ENCODE measurements around the gene TEKTIP1.

Gene TEKTIP1

DNA sequence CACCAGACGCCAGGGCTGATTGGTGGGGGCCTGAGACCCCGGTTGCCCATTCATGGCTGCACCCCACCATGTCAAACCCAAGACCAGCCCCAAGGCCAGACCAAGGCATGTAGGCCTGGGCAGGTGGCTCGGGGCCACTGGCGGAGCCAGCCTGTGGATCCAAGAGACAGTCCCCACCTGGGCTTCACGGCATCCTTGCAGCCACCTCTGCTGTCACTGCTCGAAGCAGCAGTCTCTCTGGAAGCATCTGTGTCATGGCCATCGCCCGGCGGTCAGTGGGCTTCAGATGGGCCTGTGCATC, 3.8 kb upstream of the TEKTIP1 start:
- TF ChIP-seq SIN3A (IDR thresholded peaks at IDR 0.05; ENCODE audit: borderline replicate concordance, insufficient read depth, low read length), result no peak
- no peak for TF ChIP-seq POLR2AphosphoS5 (IDR thresholded peaks at IDR 0.05; ENCODE audit: low read depth, low read length)
- TF ChIP-seq, protein P1, sequence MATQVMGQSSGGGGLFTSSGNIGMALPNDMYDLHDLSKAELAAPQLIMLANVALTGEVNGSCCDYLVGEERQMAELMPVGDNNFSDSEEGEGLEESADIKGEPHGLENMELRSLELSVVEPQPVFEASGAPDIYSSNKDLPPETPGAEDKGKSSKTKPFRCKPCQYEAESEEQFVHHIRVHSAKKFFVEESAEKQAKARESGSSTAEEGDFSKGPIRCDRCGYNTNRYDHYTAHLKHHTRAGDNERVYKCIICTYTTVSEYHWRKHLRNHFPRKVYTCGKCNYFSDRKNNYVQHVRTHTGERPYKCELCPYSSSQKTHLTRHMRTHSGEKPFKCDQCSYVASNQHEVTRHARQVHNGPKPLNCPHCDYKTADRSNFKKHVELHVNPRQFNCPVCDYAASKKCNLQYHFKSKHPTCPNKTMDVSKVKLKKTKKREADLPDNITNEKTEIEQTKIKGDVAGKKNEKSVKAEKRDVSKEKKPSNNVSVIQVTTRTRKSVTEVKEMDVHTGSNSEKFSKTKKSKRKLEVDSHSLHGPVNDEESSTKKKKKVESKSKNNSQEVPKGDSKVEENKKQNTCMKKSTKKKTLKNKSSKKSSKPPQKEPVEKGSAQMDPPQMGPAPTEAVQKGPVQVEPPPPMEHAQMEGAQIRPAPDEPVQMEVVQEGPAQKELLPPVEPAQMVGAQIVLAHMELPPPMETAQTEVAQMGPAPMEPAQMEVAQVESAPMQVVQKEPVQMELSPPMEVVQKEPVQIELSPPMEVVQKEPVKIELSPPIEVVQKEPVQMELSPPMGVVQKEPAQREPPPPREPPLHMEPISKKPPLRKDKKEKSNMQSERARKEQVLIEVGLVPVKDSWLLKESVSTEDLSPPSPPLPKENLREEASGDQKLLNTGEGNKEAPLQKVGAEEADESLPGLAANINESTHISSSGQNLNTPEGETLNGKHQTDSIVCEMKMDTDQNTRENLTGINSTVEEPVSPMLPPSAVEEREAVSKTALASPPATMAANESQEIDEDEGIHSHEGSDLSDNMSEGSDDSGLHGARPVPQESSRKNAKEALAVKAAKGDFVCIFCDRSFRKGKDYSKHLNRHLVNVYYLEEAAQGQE (IDR thresholded peaks at IDR 0.05; ENCODE audit: insufficient read depth in 1 of 2, low read depth in 2 of 2, low read length in 2 of 2), result no peak
- no peak for TF ChIP-seq TAF1 (IDR thresholded peaks at IDR 0.05; ENCODE audit: borderline replicate concordance, insufficient read depth, low read length)
- TF ChIP-seq FOXP2 (optimal IDR thresholded peaks at IDR 0.05; ENCODE audit: borderline replicate concordance, extremely low read depth, extremely low read length, insufficient read depth), result no peak

DNA sequence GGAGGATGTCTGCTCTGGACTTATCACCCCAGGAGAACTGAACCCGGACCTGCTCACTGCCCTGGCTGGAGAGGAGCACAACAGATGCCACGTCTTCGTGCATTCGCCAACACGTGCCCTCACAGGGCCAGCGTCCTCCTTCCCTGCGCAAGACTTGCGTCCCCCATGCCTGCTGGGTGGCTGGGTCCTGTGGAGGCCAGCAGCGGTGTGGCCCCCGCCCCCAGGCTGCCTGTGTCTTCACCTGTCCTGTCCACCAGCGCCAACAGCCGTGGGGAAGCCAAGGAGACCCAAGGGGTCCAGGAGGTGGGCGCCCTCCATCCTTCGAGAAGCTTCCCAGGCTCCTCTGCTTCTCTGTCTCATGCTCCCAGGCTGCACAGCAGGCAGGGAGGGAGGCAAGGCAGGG, 3.4 kb upstream of the TEKTIP1 start:
- TF ChIP-seq POLR2AphosphoS5 (IDR thresholded peaks at IDR 0.05; ENCODE audit: low read depth, low read length) (0 out of 2 replicates have a peak, but pooled peaks have one; percentile 32), TAF1 (IDR thresholded peaks at IDR 0.05; ENCODE audit: borderline replicate concordance, insufficient read depth, low read length) (no peak)

DNA sequence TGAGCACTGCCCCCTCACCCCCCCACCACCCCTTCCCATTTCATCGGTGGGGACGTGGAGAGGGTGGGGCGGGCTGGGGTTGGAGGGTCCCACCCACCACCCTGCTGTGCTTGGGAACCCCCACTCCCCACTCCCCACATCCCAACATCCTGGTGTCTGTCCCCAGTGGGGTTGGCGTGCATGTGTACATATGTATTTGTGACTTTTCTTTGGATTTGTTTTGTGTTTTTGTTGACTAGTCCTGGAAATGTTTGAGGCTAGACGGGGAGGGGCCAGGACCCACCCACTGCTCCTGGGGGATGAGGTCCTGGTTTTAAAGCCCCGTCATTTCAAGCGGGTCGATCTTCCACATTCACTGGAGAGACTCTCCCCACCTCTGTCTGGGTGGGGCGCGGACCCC, 3.0 kb upstream of the TEKTIP1 start:
- TF ChIP-seq FOXP2 (optimal IDR thresholded peaks at IDR 0.05; ENCODE audit: borderline replicate concordance, extremely low read depth, extremely low read length, insufficient read depth), result no peak
- no peak for TF ChIP-seq TAF1 (IDR thresholded peaks at IDR 0.05; ENCODE audit: borderline replicate concordance, insufficient read depth, low read length)
- TF ChIP-seq, protein P1 (IDR thresholded peaks at IDR 0.05; ENCODE audit: insufficient read depth in 1 of 2, low read depth in 2 of 2, low read length in 2 of 2), result no peak
- TF ChIP-seq POLR2AphosphoS5 (IDR thresholded peaks at IDR 0.05; ENCODE audit: low read depth, low read length), result no peak
- TF ChIP-seq SIN3A (IDR thresholded peaks at IDR 0.05; ENCODE audit: borderline replicate concordance, insufficient read depth, low read length), result no peak

DNA sequence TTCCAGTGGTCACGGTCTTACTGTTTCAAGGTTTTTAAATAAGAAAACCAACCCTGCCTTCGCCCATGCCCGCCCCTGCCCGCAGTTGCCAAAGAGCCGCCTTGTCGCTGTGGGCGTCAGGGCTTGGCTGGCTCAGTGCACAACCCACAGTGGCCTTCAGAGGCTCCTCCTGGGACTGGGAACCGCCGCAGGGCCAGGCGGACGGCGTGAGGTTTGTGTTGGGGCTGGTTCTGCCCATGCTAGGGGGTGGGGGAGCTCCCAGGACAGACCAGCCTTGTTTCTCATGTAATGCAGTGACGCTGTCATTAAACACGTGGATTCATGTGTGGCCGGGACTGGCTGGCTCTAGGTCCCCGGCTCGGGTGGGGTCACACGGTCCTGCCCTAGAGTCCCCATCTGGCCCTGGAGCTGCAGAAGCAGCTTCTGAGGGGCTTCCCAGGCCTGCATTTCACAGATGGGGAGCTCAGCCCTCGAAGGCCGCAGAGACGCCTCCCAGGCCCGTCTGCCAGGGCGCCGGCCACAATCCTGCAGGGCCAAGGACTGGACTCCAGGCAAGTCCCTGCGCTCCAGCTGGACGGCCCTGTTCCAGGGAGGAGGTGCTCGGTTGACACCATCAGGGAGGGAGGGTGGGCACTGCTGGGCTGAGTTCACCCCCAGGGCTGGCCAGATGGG, 2.4 kb upstream of the TEKTIP1 start:
- TF ChIP-seq FOXP2 (optimal IDR thresholded peaks at IDR 0.05; ENCODE audit: borderline replicate concordance, extremely low read depth, extremely low read length, insufficient read depth), result no peak
- TF ChIP-seq TAF1 (IDR thresholded peaks at IDR 0.05; ENCODE audit: borderline replicate concordance, insufficient read depth, low read length), result no peak
- TF ChIP-seq SIN3A (IDR thresholded peaks at IDR 0.05; ENCODE audit: borderline replicate concordance, insufficient read depth, low read length), result no peak

DNA sequence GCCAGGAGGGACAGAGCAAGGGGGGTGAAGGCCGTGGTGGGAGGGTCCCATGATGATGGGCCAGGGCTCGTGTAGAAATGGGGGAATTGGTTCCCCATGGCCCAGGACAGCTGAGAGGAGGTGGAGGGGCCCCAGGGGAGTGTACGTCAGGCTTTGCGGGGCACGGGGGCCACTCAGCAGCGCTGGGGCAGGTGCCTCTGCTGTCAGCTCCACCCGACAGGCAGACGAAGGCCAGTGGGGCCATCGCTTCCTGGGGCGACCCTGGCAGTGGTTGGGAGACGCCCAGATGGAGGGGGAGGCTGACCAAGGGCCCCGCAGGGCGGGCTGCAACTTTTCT, 1.9 kb upstream of the TEKTIP1 start:
- TF ChIP-seq FOXP2 (optimal IDR thresholded peaks at IDR 0.05; ENCODE audit: borderline replicate concordance, extremely low read depth, extremely low read length, insufficient read depth), result no peak
- TF ChIP-seq TAF1 (IDR thresholded peaks at IDR 0.05; ENCODE audit: borderline replicate concordance, insufficient read depth, low read length), result no peak
- no peak; the same call in 1 of the 2 replicates for TF ChIP-seq POLR2AphosphoS5 (IDR thresholded peaks at IDR 0.05; ENCODE audit: low read depth, low read length)
- TF ChIP-seq SIN3A (IDR thresholded peaks at IDR 0.05; ENCODE audit: borderline replicate concordance, insufficient read depth, low read length), result no peak
- TF ChIP-seq, protein P1 (IDR thresholded peaks at IDR 0.05; ENCODE audit: insufficient read depth in 1 of 2, low read depth in 2 of 2, low read length in 2 of 2), result no peak

DNA sequence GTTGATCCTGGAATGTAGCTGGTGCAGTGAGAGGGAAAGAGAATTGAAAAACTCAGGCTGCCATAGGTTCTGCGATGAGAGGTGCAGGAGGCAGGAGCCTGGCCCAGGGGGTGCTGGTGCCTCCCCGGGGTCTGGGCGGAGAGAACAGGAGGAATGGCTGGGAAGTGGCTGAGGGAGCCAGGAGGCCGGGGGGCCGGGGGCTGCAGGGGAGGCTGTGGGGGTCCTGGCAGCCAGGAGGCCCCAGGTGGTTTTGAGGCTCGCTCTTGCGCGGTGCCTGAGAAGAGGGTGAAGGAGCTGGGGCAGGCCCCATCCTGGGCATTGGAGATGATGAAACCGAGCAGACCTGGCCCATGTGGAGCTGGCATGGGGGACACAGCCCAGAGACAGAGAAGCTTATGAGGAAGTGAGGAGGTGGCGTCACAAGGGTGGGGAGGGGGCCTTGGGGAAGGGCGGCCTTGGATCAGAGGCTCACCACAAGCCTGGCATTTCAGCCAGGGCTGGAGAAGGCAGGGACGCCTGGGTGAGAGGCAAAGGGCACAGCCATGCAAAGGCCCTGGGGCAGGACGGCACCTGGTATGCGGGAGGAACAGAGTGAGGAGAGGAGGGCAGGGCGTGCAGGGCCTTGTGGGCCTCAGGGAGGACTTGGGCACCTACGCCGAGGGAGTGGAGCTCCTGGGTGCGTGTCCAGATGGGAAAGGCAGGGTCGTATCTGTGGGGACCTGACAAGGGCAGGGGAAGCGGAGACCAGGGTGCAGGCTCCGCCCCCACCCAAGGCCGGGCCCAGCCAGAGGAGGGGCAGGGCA, 1.3 kb upstream of the TEKTIP1 start:
- TF ChIP-seq POLR2AphosphoS5 (IDR thresholded peaks at IDR 0.05; ENCODE audit: low read depth, low read length) (no peak; the same call in 1 of the 2 replicates), TAF1 (IDR thresholded peaks at IDR 0.05; ENCODE audit: borderline replicate concordance, insufficient read depth, low read length) (no peak), FOXP2 (optimal IDR thresholded peaks at IDR 0.05; ENCODE audit: borderline replicate concordance, extremely low read depth, extremely low read length, insufficient read depth) (no peak), SIN3A (IDR thresholded peaks at IDR 0.05; ENCODE audit: borderline replicate concordance, insufficient read depth, low read length) (no peak)
- TF ChIP-seq, protein P1 (IDR thresholded peaks at IDR 0.05; ENCODE audit: insufficient read depth in 1 of 2, low read depth in 2 of 2, low read length in 2 of 2), result no peak

Data from PFSK-1 (cell line).